HG02678 (cell line): ENCODE results near the gene ELSPBP1.
"Not testable (repeated sequence)": the region's sequence is repeated elsewhere in the genome, so short reads cannot be mapped to it uniquely, and the experiment has no call there.

Experiments
- ATAC-seq: cut with Tn5 transposase; IDR thresholded peaks from one replicate; pipeline ENCODE4 v1.9.1; 2021; ENCODE audit warnings: mild to moderate bottlenecking, moderate library complexity; ENCODE audit not compliant: unreplicated experiment

The ELSPBP1 gene

DNA sequence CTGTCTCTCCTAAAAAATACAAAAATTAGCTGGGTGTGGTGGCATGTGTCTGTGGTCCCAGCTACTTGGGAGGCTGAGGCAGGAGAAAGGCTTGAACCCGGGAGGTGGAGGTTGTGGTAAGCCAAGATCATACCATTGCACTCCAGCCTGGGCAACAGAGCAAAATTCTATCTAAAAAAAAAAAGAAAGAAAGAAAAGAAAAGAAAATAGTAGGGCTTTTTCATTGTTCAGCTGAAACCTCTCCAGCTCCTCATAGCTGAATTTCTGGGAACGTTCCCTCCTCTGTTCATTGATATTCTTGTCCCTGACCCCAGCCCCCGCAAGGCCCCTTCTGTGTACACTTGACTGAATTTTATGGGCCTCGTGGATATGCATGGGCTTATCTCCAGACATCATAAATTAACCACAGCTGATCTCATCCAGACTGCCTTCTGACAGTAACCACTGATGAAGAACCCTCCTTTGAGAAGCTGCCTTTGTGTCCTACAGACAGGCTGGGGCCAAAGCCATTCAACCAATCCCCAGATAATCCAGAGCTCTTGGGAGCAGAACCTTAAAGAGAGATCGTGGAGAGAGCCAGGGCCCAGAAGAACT is at the start of gene ELSPBP1:
TSS of gene ELSPBP1 (plus strand) at position 424 of the 594 bp plus-strand sequence. CDS start 14,036 bp downstream, outside the sequence.
- ATAC-seq: no peak

DNA sequence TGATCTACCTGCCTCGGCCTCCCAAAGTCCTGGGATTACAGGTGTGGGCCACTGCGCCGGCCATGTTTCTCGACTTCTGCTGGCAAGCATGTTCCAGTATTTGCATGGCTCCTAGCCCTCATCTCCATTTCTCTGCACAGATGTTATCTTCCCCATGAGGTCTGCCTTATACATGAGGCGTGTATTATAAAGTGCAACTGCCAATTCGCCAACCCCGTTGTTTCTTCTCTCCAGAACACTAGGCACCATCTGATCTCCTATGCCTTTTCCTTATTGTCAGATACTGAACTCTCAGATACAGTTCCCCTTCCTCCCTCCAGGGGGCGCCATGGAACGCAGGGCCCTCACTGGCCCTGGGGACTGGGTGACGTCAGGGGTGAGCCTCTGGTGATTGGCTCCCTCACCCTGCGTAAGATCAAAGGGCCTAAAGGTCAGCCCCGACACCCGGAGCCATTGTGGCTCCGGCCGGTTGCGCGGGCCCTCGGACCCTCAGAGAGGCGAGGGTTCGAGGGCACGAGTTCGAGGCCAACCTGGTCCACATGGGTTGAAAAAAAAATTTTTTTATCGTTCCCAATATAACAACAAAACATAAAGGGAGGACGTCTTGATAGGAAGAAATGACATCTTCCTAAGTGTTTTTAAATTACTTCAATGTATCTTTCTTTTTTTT is 44.4 kb upstream of the ELSPBP1 start:
- ATAC-seq: not testable (repeated sequence)

DNA sequence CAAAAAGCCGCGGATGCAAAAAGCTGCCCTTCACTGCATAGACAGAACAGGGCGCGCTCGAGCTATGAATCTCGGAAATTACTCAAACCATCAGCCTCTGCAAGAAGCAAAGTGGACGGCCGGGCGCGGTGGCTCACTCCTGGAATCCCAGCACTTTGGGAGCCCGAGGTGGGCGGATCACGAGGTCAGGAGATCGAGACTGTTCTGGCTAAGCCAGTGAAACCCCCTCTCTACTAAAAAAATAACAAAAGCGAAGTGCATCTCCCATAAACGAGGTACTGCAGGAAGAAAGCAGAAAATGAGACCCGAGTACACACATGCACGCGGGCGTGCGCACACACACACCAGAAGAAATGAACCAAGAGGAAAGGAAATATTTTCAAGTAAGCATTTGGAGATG is 42.3 kb upstream of the ELSPBP1 start:
- ATAC-seq: not testable (repeated sequence)

DNA sequence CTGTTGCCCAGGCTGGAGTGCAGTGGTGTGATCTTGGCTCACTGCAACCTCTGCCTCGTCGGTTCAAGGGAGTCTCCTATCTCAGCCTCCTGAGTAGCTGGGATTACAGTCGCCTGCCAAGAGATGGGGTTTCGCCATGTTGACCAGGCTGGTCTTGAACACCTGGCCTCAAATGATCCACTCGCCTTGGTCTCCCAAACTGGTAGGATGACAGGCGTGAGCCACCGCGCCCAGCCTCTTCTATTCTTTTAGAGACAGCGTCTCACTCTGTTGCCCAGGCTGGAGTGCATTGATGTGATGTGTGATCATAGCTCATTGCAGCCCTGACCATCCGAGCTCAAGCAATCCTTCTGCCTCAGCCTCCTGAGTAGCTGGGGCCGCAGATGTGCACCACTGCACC is 38.5 kb upstream of the ELSPBP1 start:
- ATAC-seq: not testable (repeated sequence)

DNA sequence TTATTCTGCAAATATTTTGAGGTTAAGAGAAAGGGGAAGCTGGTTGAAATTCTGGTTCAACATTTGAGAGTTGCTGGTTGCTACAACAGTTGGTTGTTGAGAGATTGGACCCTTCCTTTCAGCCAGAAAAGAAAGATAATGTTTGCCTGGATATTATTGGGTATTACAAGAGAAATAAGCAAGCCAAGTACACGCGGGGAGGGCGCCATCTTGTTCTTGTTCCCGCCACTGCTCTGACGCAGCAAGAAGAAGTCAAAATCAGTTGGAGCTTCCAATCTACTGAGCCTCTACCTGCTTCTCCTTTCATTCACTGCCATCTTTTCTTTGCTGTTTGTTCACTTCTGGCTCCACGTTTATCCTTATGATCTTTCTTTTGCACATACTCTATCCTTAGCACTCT is 20.9 kb upstream of the ELSPBP1 start:
- ATAC-seq: no peak

DNA sequence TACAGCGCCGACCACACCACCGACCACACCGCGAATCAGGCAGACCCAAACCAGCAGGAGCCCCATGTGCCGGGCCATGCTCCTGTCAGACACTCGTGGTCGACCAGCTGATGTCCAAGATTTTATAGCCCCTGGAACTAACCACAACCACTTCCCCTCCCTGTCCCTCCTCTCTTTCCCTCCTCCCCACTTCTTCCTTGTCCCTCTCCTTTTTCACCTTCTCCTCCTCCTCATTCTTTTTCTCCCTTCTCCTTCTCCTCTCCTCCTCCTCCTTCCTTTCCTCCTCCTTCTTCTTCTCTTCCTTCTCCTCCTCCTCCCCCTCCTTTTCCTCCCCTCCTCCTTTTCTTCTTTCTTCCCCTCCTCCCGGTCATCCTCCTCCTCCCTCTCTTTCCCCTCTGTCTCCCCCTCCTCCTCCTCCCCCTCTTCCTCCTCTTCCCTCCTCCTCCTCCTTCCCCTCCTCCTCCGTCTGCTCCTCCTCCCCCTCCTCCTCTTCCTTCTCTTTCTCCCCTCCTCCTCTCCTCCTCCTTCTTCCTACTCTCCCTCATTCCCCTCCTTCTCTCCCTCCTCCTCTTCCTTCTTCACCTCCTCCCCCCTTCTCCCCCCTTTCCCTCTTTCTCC is 3.1 kb upstream of the ELSPBP1 start:
- ATAC-seq: no peak

DNA sequence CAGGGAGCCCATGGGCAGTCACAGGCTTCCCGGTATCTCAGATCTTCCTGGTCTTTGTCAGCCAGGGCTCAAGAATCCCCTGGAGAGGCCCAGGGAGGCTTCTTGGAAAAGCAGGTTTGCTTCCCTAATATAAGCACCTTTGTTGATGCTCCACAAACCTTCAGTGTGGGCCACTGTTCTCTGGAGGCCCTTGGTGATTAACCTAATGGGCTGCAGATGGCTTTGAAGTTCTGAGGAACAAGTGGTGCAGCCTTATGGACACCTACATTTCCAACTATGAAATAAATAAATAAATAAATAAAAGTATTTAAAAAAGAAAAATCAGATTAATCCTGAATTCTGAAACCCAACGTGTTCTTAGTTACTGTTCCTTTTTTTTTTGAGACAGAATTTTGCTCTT is 2.4 kb upstream of the ELSPBP1 start, which contains the start of gene BSPH1:
TSS of gene BSPH1 (minus strand) at position 101 of the 400 bp plus-strand sequence. CDS start at position 12, 89 bp downstream.
- no peak for ATAC-seq

DNA sequence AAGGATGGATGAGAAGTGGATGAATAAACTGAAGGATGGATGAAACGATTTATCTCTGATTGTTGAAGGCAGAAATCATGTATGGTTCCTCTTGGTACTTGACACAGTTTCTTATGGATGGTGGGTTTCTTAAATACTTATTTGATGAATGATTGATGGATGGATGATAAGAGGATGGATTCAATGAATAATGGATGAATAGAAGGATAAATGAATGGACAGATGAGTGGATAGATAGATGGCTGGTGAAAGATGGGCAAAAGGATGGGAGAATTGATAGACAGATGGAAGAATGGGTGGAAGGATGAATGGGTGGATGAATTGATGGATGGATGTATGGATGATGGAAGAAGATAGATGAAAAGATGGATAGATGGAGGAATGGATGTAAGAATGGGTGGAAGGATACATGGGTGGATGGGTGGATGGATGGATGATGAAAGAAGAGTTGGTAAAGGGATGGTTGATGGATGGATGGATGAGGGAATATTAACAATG is 1.8 kb downstream of the ELSPBP1 start:
- ATAC-seq: no peak

DNA sequence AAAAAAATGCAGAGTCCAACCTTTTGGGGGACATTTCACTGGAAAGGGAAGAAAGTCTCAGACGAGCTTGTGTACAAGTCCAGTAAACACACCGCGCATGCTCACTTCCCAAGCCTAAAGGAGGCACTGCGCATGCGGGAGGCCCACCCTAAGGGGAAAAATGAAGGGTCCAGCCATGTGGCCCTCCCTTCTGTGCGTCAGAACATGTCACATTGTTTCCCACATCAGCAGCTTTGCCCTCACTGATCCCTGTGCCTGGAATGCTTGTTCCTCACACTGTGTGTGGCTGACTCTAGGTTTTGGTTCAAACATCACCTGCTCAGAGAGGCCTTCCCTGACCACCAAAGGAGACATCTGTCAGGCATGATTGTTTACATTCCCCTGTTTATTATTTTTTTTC is 4.4 kb downstream of the ELSPBP1 start:
- ATAC-seq: no peak

DNA sequence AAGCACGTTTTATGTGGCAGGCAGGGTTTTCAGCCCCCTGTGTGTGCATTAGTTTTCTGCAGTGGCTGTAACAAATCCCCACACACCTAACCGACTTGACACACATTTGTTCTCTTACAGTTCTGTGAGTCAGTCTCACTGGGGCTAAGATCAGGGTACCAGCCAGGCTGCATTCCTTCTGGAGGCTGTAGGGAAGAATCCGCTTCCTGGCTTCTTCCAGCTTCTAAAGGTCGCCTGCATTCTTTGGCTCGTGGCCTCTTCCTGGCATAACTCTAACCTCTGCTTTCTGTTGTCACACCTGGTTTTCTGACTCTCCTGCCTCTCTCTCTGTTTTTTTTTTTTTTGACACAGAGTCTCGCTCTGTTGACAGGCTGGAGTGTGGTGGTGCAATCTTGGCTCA is 6.4 kb downstream of the ELSPBP1 start:
- ATAC-seq: no peak

DNA sequence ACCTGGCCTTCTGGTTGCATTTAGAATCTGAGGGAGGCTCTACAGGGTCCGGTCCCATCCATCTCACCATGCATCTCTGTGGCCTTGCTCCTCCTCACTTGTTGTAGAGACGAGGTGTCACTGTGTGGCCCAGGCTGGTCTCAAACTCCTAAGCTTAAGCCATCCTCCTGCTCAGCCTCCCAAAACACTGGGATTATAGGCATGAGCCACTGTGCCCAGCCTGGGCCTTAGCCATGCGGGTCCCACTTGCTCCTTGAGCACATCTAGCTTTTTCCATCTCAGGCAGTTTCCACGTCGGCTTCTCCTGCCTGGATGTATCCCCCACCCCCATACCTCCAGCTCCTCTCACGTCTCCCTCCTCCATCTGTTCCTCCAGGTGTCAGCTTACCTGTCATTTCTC is 9.8 kb downstream of the ELSPBP1 start:
- ATAC-seq: no peak

DNA sequence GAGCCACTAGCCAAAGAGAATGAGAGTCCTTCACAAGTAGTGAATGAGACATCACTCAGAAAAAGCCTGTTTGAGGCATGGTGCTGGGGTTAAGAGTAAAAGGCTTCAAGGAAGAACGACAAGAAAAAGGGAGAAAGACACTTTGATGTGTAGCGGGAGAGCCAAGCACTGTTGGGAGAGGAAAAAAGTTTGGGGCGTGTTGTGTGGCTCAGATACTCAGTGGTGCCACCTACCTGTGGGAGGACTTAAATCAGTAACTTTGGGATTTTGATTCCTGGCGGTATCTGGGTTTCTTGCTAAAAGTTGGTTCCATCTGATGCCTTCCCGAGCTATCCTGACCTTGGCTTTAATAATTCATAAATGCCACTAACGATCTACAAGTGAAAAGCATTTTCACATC is 12.3 kb downstream of the ELSPBP1 start:
- no peak for ATAC-seq

DNA sequence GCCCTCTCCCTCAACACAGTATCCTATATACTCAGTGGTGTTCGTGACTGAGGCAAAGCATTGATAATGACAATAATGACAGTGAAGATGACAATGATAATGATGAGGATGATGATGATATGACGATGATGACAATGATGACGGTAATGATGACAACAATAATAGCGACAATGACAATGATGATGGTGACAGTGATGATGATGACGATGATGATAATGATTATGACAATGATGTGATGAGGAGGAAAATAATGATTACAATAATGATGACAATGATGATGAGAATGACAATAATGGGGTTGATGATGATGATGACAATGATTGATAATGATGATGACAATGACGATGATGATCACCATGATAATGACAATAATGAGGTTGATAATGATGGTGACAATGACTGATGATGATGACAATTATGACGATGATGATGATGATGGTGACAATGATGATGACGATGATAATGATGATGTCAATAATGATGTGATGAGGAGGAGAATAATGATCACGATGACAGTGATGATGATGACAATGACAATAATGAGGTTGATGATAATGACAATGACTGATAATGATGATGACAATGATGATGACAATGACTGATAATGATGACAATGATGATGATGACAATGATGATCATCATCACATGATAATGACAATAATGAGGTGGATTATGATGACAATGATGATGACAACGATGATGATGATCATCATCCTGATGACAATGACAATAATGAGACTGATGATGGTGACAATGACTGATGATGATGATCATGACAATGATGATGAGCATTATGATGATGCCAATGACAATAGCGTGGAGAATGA is 16.7 kb downstream of the ELSPBP1 start:
- no peak for ATAC-seq

DNA sequence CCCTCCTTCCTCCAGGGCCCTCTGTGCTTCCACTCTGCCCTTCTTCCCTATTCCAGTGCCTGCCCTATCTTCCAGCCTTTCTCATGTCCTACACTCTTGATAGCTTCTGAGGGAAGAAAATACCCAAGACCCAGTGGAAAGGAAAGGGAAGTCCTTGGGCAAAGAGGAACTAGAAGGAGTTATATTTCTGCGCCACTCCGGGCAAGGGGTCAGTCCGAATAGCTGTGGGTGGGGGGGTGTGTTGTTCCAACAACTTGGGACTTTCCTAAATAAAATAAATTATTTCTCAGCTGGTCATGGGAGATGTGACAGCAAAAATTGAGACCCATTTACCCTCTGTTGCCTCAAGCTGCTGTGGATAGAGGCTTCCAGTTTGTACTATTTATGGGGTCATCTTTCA is 26.3 kb downstream of the ELSPBP1 start:
- ATAC-seq: no peak

DNA sequence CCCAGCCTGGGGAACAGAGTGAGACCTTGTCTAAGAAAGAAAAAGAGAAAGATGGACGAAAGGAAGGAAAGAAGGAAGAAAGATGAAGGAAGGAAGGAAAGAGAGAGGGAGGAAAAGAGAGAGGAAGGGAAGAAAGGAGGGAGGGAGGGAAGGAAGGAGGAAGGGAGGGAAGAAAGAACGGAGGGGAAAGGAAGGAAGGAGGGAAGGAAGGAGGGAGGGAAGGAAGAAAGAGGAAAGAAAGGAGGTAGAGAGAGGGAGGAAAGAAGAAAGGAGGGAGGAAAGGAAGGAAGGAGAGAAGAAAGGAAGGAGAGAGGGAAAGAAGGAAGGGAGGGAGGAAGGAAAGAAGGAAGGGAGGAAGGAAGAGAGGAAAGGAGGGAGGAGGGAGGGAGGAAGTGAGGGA is 28.6 kb downstream of the ELSPBP1 start:
- no peak for ATAC-seq

DNA sequence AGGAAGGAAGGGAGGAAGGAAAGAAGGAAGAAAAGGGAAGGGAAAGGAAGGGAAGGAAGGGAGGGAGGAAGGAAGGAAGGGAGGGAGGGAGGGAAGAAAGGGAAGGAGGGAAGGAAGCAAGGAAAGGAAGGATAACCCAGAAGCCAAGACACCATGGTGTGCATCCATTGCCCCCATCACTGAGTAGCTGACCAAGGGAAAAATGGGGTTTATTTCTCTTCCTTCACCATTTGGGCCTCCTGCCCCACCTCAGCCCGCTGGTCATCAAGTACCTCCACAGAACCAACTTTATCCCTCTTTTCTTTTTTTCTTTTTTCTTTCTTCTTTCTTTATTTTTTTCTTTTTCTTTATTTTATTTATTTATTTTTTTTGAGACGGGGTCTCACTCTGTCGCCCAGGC is 29.1 kb downstream of the ELSPBP1 start:
- ATAC-seq: no peak

DNA sequence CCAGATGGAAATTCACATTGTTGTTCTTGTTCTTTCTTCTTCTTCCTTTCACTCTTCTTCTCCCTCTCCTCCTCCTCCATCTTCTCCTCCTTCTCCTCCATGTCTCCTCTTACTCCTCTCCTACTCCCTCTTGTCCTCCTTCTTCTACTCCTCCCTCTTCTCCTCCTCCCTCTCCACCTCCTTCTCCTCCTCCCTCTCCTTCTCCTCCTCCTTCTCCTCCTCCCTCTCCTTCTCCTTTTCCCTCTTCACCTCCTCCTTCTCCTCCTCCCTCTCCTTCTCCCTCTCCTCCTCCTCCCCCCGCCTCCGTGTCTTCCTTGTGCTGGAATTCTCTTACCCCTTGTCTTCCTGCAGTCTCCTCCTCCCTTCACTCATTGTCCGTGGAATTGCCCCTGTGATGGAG is 31.0 kb downstream of the ELSPBP1 start:
- no peak for ATAC-seq

DNA sequence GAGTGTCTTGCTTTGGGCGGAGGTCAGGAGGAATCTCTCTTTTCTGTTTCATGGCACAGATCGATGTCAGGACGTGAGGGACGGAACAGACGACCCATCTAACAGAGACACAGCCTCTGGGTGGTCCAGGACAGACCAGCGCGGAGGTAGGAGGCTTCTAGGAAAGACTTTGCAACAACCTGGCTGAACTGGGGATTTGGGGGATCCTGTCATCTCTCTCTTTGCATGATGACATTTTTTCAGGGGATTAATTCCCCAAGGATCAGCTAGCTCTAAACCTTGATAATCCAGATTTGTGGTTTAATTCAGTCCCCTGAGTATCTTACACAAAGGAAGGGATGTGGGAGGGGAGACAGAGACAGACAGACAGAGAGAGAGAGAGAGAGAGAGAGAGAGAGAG is 35.0 kb downstream of the ELSPBP1 start:
- ATAC-seq: no peak

DNA sequence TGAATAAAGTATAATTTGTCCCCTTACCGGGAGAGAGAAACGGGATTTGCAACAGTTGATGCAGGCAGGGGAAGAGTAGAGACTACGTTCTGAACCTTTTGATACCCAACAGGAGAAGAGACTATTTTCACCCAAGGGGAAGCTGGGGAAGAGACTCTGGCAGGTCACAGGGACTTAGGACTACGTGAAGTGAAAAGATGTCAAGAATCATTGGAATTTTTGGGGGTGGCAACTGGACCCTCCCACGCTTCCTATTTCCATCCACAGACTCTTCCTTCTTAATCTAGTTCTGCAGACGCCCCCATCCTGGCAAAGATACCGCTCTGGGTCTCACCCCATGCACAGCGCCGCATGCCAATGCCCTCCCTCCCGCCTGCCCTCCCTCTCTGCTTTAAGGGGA is 35.6 kb downstream of the ELSPBP1 start:
- no peak for ATAC-seq

DNA sequence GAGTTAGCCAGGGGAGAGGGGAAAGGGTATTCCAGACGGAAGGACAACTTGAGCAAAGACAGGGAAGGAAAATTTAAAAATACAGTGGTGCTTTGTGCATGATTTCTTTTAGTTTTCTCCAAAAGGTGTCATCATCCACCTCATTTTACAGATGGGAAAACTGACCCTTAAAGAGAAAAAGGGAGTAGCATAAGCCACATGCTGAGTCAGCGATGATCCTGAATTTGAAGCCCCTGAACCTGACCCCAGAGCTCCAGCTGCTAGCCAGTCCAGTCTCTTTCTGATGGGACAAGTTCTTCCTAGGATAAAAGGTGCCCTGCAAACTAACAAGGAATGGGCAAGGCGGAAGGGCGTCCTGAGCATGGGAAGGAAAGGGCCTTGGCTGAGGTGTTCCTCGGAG is 39.2 kb downstream of the ELSPBP1 start:
- no peak for ATAC-seq

DNA sequence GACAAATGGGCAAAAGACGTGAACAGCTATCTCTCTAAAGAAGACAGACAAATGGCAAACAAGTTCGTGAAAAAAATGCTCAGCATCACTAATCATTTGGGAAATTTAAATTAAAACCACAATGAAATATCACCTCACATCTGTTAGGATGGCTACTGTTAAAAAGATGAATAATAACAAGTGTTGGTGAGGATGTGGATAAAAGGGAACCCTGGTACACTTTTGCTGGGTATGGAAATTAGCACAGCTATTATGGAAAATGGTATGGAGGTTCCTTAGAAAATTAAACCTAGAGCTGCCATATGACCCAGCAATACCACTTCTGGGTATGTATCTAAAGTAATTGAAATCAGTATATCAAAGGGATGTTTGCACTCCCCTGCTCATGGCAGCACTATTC is 42.3 kb downstream of the ELSPBP1 start:
- no peak for ATAC-seq
